Measurements from ENCODE around the gene RNF214. TPM values are rescaled to one million over a fixed set of nuclear protein-coding genes. Genes with fewer than 3 reads are reported as not detected.

RNF214 gene
- total and polyA plus RNA-seq, 5 donors from 2014 or later: 51.0 to 69.6 (median 54.6) TPM

DNA sequence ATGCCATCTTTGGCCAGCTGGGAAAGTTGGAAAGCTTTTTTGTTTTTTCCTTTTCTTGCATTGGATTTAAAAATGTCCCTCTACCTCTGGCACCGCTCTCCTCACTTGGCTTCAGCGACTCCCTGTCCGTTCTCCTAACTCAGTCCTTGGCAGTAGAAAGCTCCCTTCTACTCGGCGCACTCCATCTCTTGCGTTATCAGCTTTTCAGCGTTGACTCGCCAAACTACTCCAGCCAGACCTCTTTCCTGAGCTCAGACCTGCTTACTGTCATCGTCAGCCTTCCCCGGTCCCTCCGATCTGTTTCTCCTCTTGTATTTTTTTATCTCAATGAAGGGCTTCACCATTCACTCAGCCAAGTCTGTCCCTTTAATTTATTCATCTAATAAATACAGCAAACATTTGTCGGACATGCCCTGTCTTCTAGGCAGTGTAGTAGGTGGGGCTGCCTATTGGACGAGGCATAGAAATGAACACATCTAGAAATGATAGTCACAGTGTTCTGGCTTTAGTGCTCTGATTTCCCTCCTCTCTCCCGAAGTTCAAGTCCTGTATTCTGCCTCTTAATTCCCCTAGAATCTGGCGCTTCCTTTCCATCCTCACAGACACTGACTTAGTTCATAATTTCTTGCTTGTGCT is 96.0 kb downstream of the RNF214 start:
- Histone ChIP-seq H3K4me3 (ENCODE audit: low read depth, low read length) (peak overlapping the region; percentile 92), H3K27me3 (ENCODE audit: control insufficient read depth, insufficient read depth, low read length) (no peaks in the 10 kb centered on the region), H3K27ac (ENCODE audit: insufficient read depth, low read length, poor library complexity, severe bottlenecking) (peak overlapping the region; percentile 89), H3K36me3 (ENCODE audit: control insufficient read depth, insufficient read depth, low read length) (no peaks in the 10 kb centered on the region), H3K4me1 (ENCODE audit: control insufficient read depth, insufficient read depth, low read length, poor library complexity, severe bottlenecking) (peaks cover 20% of the 10 kb centered on the region), H3K9me3 (ENCODE audit: control insufficient read depth in 2 of 2, low read length in 2 of 2) (no peaks in the 10 kb centered on the region)
- no peak for ATAC-seq (ENCODE audit: low read depth in 2 of 2)
- Mint-ChIP-seq H3K9me3 (no peaks in the 10 kb centered on the region), H3K27me3 (no peaks in the 10 kb centered on the region), H3K27ac (no peak overlapping the region), H3K4me3 (no peak overlapping the region), H3K36me3 (no peaks in the 10 kb centered on the region), H3K4me1 (peaks cover 11 to 32% (median 15%) of the 10 kb centered on the region in 4 donors)
- DNase-seq: no peak

DNA sequence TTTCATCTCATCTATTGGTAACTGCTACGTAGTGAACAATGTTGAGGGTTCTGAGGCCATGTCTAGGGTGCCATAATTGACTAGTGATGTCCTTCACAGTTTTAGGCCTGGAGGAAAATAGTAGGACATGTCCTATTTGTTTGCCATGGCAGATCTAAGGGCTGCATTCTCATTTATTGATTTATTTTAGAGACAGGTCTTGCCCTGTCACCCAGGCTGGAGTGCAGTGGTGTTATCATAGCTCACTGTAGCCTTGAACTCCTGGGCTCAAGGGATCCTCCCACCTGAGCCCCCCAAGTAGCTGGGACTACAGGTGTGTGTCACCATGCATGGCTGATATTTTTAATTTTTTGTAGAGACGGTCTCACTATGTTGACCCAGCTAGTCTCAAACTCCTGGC is 100.4 kb downstream of the RNF214 start:
- no peaks in the 10 kb centered on the region for H3K9me3 Mint-ChIP-seq

DNA sequence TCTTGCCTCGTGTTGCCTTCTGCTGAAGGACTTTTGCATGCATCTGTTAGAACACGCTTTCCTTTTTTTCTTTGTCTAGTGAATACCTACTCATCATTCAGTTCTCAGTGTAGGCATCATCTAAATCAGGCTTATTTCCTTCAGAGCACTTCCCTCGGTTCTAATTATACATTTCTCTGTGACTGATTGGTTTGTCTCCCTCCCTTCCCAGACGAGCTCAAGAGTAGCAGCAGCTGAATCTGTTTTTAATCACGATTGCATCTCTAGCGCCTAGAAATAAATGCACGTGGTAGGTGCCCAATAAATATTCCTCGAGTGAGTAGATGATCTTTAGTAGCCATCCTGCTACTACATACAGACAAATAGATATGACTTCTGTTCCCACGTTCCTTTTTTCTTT is 101.4 kb downstream of the RNF214 start:
- no peak for ATAC-seq (ENCODE audit: low read depth in 2 of 2)
- H3K9me3 Mint-ChIP-seq: no peaks in the 10 kb centered on the region

More for the DNA sequence above, 100.4 kb downstream of the RNF214 start:
- peaks cover 17% of the 10 kb centered on the region for H3K4me1 ChIP-seq (ENCODE audit: control insufficient read depth, insufficient read depth, low read length, poor library complexity, severe bottlenecking)
- Mint-ChIP-seq H3K4me3 (no peak overlapping the region), H3K27me3 (no peaks in the 10 kb centered on the region), H3K27ac (no peak overlapping the region), H3K4me1 (peaks cover 12 to 44% (median 19%) of the 10 kb centered on the region in 4 donors), H3K36me3 (peaks cover 16% of the 10 kb centered on the region)
- no peaks in the 10 kb centered on the region for H3K27me3 ChIP-seq (ENCODE audit: control insufficient read depth, insufficient read depth, low read length)
- no peak overlapping the region for H3K27ac ChIP-seq (ENCODE audit: insufficient read depth, low read length, poor library complexity, severe bottlenecking)
- peaks cover 8% of the 10 kb centered on the region for H3K36me3 ChIP-seq (ENCODE audit: control insufficient read depth, insufficient read depth, low read length)
- ATAC-seq (ENCODE audit: low read depth in 2 of 2) (no peak), DNase-seq (no peak)
- H3K4me3 ChIP-seq (ENCODE audit: low read depth, low read length): no peak overlapping the region
- no peaks in the 10 kb centered on the region for H3K9me3 ChIP-seq (ENCODE audit: control insufficient read depth in 2 of 2, low read length in 2 of 2)

GRCh38 chr11:117334896-117335295 is 102.4 kb downstream of the RNF214 start:
- H3K36me3 Mint-ChIP-seq: peaks cover 30% of the 10 kb centered on the region
- no peak overlapping the region for H3K27ac Mint-ChIP-seq
- Histone ChIP-seq H3K27me3 (ENCODE audit: control insufficient read depth, insufficient read depth, low read length) (no peaks in the 10 kb centered on the region), H3K9me3 (ENCODE audit: control insufficient read depth in 2 of 2, low read length in 2 of 2) (no peaks in the 10 kb centered on the region), H3K4me1 (ENCODE audit: control insufficient read depth, insufficient read depth, low read length, poor library complexity, severe bottlenecking) (peaks cover 6% of the 10 kb centered on the region), H3K27ac (ENCODE audit: insufficient read depth, low read length, poor library complexity, severe bottlenecking) (no peak overlapping the region), H3K36me3 (ENCODE audit: control insufficient read depth, insufficient read depth, low read length) (peaks cover 18% of the 10 kb centered on the region), H3K4me3 (ENCODE audit: low read depth, low read length) (no peak overlapping the region)
- ATAC-seq (ENCODE audit: low read depth in 2 of 2) (no peak), DNase-seq (no peak)
- H3K4me3 Mint-ChIP-seq: no peak overlapping the region
- H3K9me3 Mint-ChIP-seq: no peaks in the 10 kb centered on the region
- H3K27me3 Mint-ChIP-seq: no peaks in the 10 kb centered on the region
- H3K4me1 Mint-ChIP-seq: peaks cover 14 to 45% (median 19%) of the 10 kb centered on the region in 4 donors

More for the DNA sequence above, 101.4 kb downstream of the RNF214 start:
- Histone ChIP-seq H3K9me3 (ENCODE audit: control insufficient read depth in 2 of 2, low read length in 2 of 2) (no peaks in the 10 kb centered on the region), H3K4me3 (ENCODE audit: low read depth, low read length) (no peak overlapping the region), H3K4me1 (ENCODE audit: control insufficient read depth, insufficient read depth, low read length, poor library complexity, severe bottlenecking) (peaks cover 11% of the 10 kb centered on the region), H3K27me3 (ENCODE audit: control insufficient read depth, insufficient read depth, low read length) (no peaks in the 10 kb centered on the region), H3K36me3 (ENCODE audit: control insufficient read depth, insufficient read depth, low read length) (peaks cover 10% of the 10 kb centered on the region), H3K27ac (ENCODE audit: insufficient read depth, low read length, poor library complexity, severe bottlenecking) (no peak overlapping the region)
- H3K36me3 Mint-ChIP-seq: peaks cover 24% of the 10 kb centered on the region
- no peak overlapping the region for H3K4me3 Mint-ChIP-seq
- no peak for DNase-seq
- no peaks in the 10 kb centered on the region for H3K27me3 Mint-ChIP-seq
- H3K4me1 Mint-ChIP-seq: peaks cover 15 to 47% (median 19%) of the 10 kb centered on the region in 4 donors
- no peak overlapping the region for H3K27ac Mint-ChIP-seq

DNA sequence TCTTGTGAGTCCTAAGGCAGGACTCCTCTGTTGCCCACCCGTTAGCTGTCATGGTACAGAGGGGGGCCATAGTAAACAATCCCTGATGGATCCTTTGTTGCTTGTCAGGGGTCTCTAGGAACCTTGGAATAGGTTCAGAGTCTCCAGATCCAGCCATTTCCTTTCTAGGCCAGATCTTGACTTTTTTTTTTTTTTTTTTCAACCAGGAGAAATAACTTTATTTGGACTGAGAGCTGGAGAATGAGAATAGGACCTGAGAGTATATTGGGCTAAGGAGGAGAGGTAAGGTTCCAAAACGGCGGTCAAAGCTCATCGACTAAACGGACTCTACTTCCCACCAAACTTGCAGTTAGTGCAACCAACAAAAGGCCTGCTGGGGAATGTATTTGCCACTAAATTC is 102.9 kb downstream of the RNF214 start:
- no peak overlapping the region for H3K27ac ChIP-seq (ENCODE audit: insufficient read depth, low read length, poor library complexity, severe bottlenecking)
- no peak for DNase-seq
- Mint-ChIP-seq H3K27ac (peak overlapping the region in 2 of 3 donors; percentile 26 to 51), H3K27me3 (no peaks in the 10 kb centered on the region), H3K4me1 (peaks cover 11 to 40% (median 19%) of the 10 kb centered on the region in 4 donors), H3K4me3 (no peak overlapping the region), H3K36me3 (peaks cover 35% of the 10 kb centered on the region), H3K9me3 (no peaks in the 10 kb centered on the region)
- H3K36me3 ChIP-seq (ENCODE audit: control insufficient read depth, insufficient read depth, low read length): peaks cover 23% of the 10 kb centered on the region
- no peaks in the 10 kb centered on the region for H3K9me3 ChIP-seq (ENCODE audit: control insufficient read depth in 2 of 2, low read length in 2 of 2)
- H3K4me3 ChIP-seq (ENCODE audit: low read depth, low read length): no peak overlapping the region
- H3K27me3 ChIP-seq (ENCODE audit: control insufficient read depth, insufficient read depth, low read length): no peaks in the 10 kb centered on the region
- no peak for ATAC-seq (ENCODE audit: low read depth in 2 of 2)
- H3K4me1 ChIP-seq (ENCODE audit: control insufficient read depth, insufficient read depth, low read length, poor library complexity, severe bottlenecking): peaks cover 4% of the 10 kb centered on the region

Other genes with a start within 250 kb of the RNF214 start
- 55.2 TPM for gene SIK3, start 134.2 kb upstream of the RNF214 start, total RNA-seq
- gene SIK3, start 134.2 kb upstream of the RNF214 start, polyA plus RNA-seq: 1 to 10 TPM; 7.0 to 9.8 (median 9.0) TPM
- gene PAFAH1B2, start 88.4 kb upstream of the RNF214 start, total RNA-seq: 43.3 TPM
- gene PAFAH1B2, start 88.4 kb upstream of the RNF214 start, polyA plus RNA-seq: 10 to 100 TPM; 15.0 to 24.1 (median 16.9) TPM
- gene SIDT2, start 53.9 kb upstream of the RNF214 start, total RNA-seq: 129 TPM
- gene SIDT2, start 53.9 kb upstream of the RNF214 start, polyA plus RNA-seq: 1 to 10 TPM; 2.5 to 5.9 (median 4.6) TPM
- 11.7 TPM for gene TAGLN, start 33.3 kb upstream of the RNF214 start, total RNA-seq
- gene TAGLN, start 33.3 kb upstream of the RNF214 start, polyA plus RNA-seq: 1 to 10 TPM in 1 of 4 donors, under 1 TPM in 3; 0.25 to 1.3 (median 0.64) TPM
- 478 TPM for gene PCSK7, start 598 bp upstream of the RNF214 start, total RNA-seq
- 10 to 100 TPM; 55.0 to 76.1 (median 63.4) TPM for gene PCSK7, start 598 bp upstream of the RNF214 start, polyA plus RNA-seq
- gene BACE1-AS, start 58.7 kb downstream of the RNF214 start, total RNA-seq: 7.2 TPM
- gene BACE1-AS, start 58.7 kb downstream of the RNF214 start, polyA plus RNA-seq: 1 to 10 TPM; 1.2 to 2.8 (median 1.9) TPM
- 6.9 TPM for gene BACE1, start 83.6 kb downstream of the RNF214 start, total RNA-seq
- 1 to 10 TPM; 1.1 to 2.0 (median 1.4) TPM for gene BACE1, start 83.6 kb downstream of the RNF214 start, polyA plus RNA-seq
- gene CEP164, start 95.2 kb downstream of the RNF214 start, total RNA-seq: 73.4 TPM
- gene CEP164, start 95.2 kb downstream of the RNF214 start, polyA plus RNA-seq: 10 to 100 TPM; 19.7 to 30.9 (median 20.6) TPM